Stimulated activated CD8-positive, alpha-beta memory T cell treated with anti-CD3 and anti-CD28 coated beads, Interleukin-12 subunit alpha, Interleukin-12 subunit beta, amount 100 ng/mL, for 24 hours (primary cell): ENCODE measurements around the gene KCNN1.
A peak's percentile ranks its signal among the peaks of the same experiment; 100 is the strongest.
"Not testable (repeated sequence)": the region's sequence is repeated elsewhere in the genome, so short reads cannot be mapped to it uniquely, and the experiment has no call there.

Experiments used
- DNase-seq: peaks from one replicate; pipeline ENCODE4 v3.0.0-alpha.2; 2020; ENCODE audit errors: extremely low read depth

KCNN1 gene

GRCh38 chr19:18027151-18027550 lies 60.2 kb downstream of the KCNN1 start:
- DNase-seq: no peak

DNA sequence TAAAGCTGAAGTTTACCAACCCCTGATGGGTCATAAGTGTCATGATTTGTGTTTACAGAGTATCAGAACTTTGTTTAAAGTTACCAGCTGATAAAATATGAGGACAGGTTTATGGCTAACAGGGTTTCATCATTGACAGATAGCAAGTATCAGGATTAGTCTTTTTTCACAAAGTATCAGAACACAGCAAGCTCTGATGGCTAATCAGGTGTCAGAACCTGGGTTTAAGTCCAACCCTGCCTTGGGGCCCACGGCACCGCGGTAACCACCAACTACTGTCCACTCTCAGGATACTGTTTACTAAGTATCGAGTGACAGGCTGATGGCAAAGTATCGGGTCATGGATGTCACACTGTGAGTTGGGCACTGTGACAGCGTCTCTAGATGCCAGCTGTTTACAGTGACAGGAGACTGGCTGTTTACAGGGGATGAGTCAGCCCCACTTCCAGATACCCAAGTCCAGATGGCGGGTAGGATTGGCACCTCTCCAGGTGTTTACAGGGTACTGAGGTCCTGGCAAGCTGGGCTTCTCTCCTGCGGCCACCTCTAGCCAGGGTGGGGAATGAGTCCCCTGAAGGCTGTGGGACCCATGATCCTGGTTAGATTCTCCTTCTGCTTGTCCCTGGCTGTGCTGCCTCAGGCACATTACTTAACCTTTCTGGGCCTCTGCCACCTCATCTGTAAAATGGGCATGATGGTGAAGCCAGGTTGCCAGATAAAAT lies 62.9 kb downstream of the KCNN1 start:
- DNase-seq: no peak

DNA sequence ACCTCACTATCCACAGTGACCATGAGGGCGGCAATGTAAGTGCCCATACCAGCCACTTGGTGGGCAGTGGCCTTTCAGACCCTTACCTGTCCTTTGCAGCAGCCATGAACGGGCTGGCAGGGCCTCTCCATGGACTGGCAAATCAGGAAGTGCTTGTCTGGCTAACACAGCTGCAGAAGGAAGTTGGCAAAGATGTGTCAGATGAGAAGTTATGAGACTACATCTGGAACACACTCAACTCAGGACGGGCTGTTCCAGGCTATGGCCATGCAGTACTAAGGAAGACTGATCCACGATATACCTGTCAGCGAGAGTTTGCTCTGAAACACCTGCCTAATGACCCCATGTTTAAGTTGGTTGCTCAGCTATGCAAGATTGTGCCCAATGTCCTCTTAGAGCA lies 64.5 kb downstream of the KCNN1 start:
- not testable (repeated sequence) for DNase-seq

GRCh38 chr19:18032102-18032501 lies 65.2 kb downstream of the KCNN1 start:
- not testable (repeated sequence) for DNase-seq

GRCh38 chr19:18041054-18041453 lies 74.1 kb downstream of the KCNN1 start:
- DNase-seq: no peak

GRCh38 chr19:18043676-18044075 lies 76.8 kb downstream of the KCNN1 start:
- no peak for DNase-seq

GRCh38 chr19:18044825-18045304 lies 78.0 kb downstream of the KCNN1 start:
- peak; percentile 77 for DNase-seq

GRCh38 chr19:18045307-18046050 lies 78.6 kb downstream of the KCNN1 start:
- no peak for DNase-seq

DNA sequence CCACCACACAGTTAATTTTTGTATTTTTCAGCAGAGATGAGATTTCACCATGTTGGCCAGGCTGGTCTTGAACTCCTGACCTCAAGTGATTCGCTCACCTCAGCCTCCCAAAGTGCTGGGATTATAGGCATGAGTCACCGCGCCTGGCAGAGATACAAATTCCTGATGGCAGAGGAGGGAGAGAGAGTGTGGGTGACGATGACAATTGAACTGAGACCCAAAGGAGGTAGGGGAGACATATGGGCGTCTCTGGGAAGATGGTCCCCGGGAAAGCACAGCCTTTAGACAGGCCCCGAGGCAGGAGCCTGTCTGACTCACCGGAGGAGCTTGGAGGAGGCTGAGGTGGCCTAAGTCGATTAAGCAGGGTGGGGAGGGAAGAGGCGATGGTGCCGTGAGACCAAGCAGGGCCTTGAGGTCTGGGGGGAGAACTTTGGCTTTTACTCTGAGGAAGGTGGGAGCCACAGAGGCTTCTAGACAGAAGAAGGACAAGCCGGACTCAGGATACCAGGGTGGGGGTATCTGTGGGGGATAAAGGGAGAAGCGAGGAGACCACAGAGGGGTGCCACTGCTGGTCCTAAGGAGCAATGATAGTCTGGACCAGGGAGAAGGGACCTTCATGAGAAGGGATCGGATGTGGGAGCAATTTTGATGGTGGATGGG lies 79.3 kb downstream of the KCNN1 start:
- DNase-seq: no peak

- no peak for DNase-seq
Measured at GRCh38 chr19:18049385-18049784, 82.5 kb downstream of the KCNN1 start.
